Effector CD4-positive, alpha-beta T cell (primary cell): ENCODE data around the gene FIBP.

ENCODE experiments used
- DNase-seq: peaks from one replicate; pipeline ENCODE4 v3.0.0-alpha.2; 2020

The FIBP gene

GRCh38 chr11:65887723-65888162 lies 528 bp downstream of the FIBP start:
- no peak for DNase-seq

GRCh38 chr11:65886826-65887722 lies 1.2 kb downstream of the FIBP start:
- no peak for DNase-seq

GRCh38 chr11:65885808-65886536 lies 2.3 kb downstream of the FIBP start:
- no peak for DNase-seq

- DNase-seq, result no peak
Measured at GRCh38 chr11:65885231-65885630, 3.0 kb downstream of the FIBP start.

- peak; percentile 80 for DNase-seq
Measured at GRCh38 chr11:65884716-65885092, 3.6 kb downstream of the FIBP start.

- DNase-seq, result no peak
Measured at GRCh38 chr11:65883786-65884715, 4.2 kb downstream of the FIBP start.

- no peak for DNase-seq
Measured at GRCh38 chr11:65883058-65883761, 5.1 kb downstream of the FIBP start.

GRCh38 chr11:65882120-65883057 lies 5.9 kb downstream of the FIBP start:
- no peak for DNase-seq

GRCh38 chr11:65880844-65881421 lies 7.3 kb downstream of the FIBP start:
- DNase-seq, result no peak

GRCh38 chr11:65880027-65880426 lies 8.2 kb downstream of the FIBP start:
- DNase-seq, result no peak

GRCh38 chr11:65879617-65880016 lies 8.7 kb downstream of the FIBP start, which contains the start of gene CTSW:
Gene CTSW, plus strand, starts transcription at chr11:65879837. Its CDS starts 18 bp downstream, at chr11:65879855.
- no peak for DNase-seq

GRCh38 chr11:65873318-65874156 lies 14.7 kb downstream of the FIBP start:
- DNase-seq, result peak; percentile 92

GRCh38 chr11:65872586-65873317 lies 15.5 kb downstream of the FIBP start, which contains the start of gene EFEMP2:
Gene EFEMP2, minus strand, starts transcription at chr11:65872800. Its CDS starts 446 bp downstream, at chr11:65872354.
- no peak for DNase-seq

GRCh38 chr11:65871811-65872548 lies 16.3 kb downstream of the FIBP start:
- DNase-seq, result no peak

- no peak for DNase-seq
Measured at GRCh38 chr11:65870706-65871681, 17.3 kb downstream of the FIBP start.

GRCh38 chr11:65870307-65870658 lies 18.0 kb downstream of the FIBP start:
- DNase-seq, result no peak
